ENCODE results near the gene ANKRD17.

The ANKRD17 gene

GRCh38 chr4:73197220-73197619 is 61.4 kb downstream of the ANKRD17 start:
- no peaks in the 10 kb centered on the region for H3K9me2 ChIP-seq (replicated peaks; ENCODE audit: control insufficient read depth, low read length)
- peaks cover 9% of the 10 kb centered on the region; the same call in 1 of the 2 replicates for H4K20me1 ChIP-seq (ENCODE audit: control insufficient read depth, insufficient read depth, low read depth, low read length)
- H3K27me3 ChIP-seq (ENCODE audit: control insufficient read depth, low read length) = no peaks in the 10 kb centered on the region
- peaks cover 14% of the 10 kb centered on the region; the same call in 1 of the 2 replicates for H3F3A ChIP-seq (ENCODE audit: control insufficient read depth, insufficient read depth)
- peaks cover 29% of the 10 kb centered on the region for H3K4me1 ChIP-seq (ENCODE audit: control insufficient read depth, low read length)
- peaks cover 38% of the 10 kb centered on the region for H3K36me3 ChIP-seq (ENCODE audit: control insufficient read depth, low read length)
- no peak for TF ChIP-seq EZH2phosphoT487 (IDR thresholded peaks at IDR 0.05; ENCODE audit: borderline replicate concordance, low read length)
- no peak for TF ChIP-seq CTCF (IDR thresholded peaks at IDR 0.05; ENCODE audit: low read depth, low read length, poor library complexity, severe bottlenecking)
- H3K4me3 ChIP-seq (ENCODE audit: low read length) = no peak overlapping the region
- no peak overlapping the region for H3K27ac ChIP-seq (ENCODE audit: low read depth, low read length)
- no peaks in the 10 kb centered on the region for H3K9me3 ChIP-seq (ENCODE audit: control insufficient read depth, insufficient read depth, low read length)
- no peak overlapping the region for H3K4me2 ChIP-seq (ENCODE audit: low read length)
- H3K79me2 ChIP-seq (ENCODE audit: control insufficient read depth, low read length) = peaks cover 100% of the 10 kb centered on the region

- Histone ChIP-seq H3K4me2 (ENCODE audit: low read length) (peak overlapping the region; percentile 4; the same call in 1 of the 2 replicates), H3K27me3 (ENCODE audit: control insufficient read depth, low read length) (no peaks in the 10 kb centered on the region), H3K36me3 (ENCODE audit: control insufficient read depth, low read length) (peaks cover 37% of the 10 kb centered on the region), H3K9me2 (replicated peaks; ENCODE audit: control insufficient read depth, low read length) (no peaks in the 10 kb centered on the region), H3K4me1 (ENCODE audit: control insufficient read depth, low read length) (peaks cover 31% of the 10 kb centered on the region), H4K20me1 (ENCODE audit: control insufficient read depth, insufficient read depth, low read depth, low read length) (0 out of 2 replicates have a peak, but pooled peaks cover 3% of the 10 kb centered on the region), H3K79me2 (ENCODE audit: control insufficient read depth, low read length) (peaks cover 98% of the 10 kb centered on the region), H3K4me3 (ENCODE audit: low read length) (no peak overlapping the region), H3K27ac (ENCODE audit: low read depth, low read length) (no peak overlapping the region), H3K9me3 (ENCODE audit: control insufficient read depth, insufficient read depth, low read length) (no peaks in the 10 kb centered on the region), H3F3A (ENCODE audit: control insufficient read depth, insufficient read depth) (peaks cover 15% of the 10 kb centered on the region; the same call in 1 of the 2 replicates)
- TF ChIP-seq EZH2phosphoT487 (IDR thresholded peaks at IDR 0.05; ENCODE audit: borderline replicate concordance, low read length) (no peak), CTCF (IDR thresholded peaks at IDR 0.05; ENCODE audit: low read depth, low read length, poor library complexity, severe bottlenecking) (no peak)
Observed at GRCh38 chr4:73194064-73194463, 64.5 kb downstream of the ANKRD17 start.

GRCh38 chr4:73193659-73194058 is 64.9 kb downstream of the ANKRD17 start:
- TF ChIP-seq EZH2phosphoT487 (IDR thresholded peaks at IDR 0.05; ENCODE audit: borderline replicate concordance, low read length) (no peak), CTCF (IDR thresholded peaks at IDR 0.05; ENCODE audit: low read depth, low read length, poor library complexity, severe bottlenecking) (no peak)
- peaks cover 98% of the 10 kb centered on the region for H3K79me2 ChIP-seq (ENCODE audit: control insufficient read depth, low read length)
- H3K27me3 ChIP-seq (ENCODE audit: control insufficient read depth, low read length) = no peaks in the 10 kb centered on the region
- H3K4me3 ChIP-seq (ENCODE audit: low read length) = no peak overlapping the region
- H3K36me3 ChIP-seq (ENCODE audit: control insufficient read depth, low read length) = peaks cover 35% of the 10 kb centered on the region
- H3K4me2 ChIP-seq (ENCODE audit: low read length) = peak overlapping the region; percentile 8; the same call in 1 of the 2 replicates
- H4K20me1 ChIP-seq (ENCODE audit: control insufficient read depth, insufficient read depth, low read depth, low read length) = 0 out of 2 replicates have a peak, but pooled peaks cover 3% of the 10 kb centered on the region
- H3K4me1 ChIP-seq (ENCODE audit: control insufficient read depth, low read length) = peaks cover 31% of the 10 kb centered on the region
- no peak overlapping the region for H3K27ac ChIP-seq (ENCODE audit: low read depth, low read length)
- H3F3A ChIP-seq (ENCODE audit: control insufficient read depth, insufficient read depth) = peaks cover 16% of the 10 kb centered on the region; the same call in 1 of the 2 replicates
- no peaks in the 10 kb centered on the region for H3K9me3 ChIP-seq (ENCODE audit: control insufficient read depth, insufficient read depth, low read length)
- H3K9me2 ChIP-seq (replicated peaks; ENCODE audit: control insufficient read depth, low read length) = no peaks in the 10 kb centered on the region

Measured in DOHH2 (cell line).